Testis (tissue), 2 donors: ENCODE data around the gene LPP.

Experiments used
- CTCF ChIP-seq, 3 experiments: fragments of 450-650 bp in 2 of 3; fragments of 200-600 bp in 1 of 3; sonication (generic) in 1 of 3; IDR thresholded peaks; one replicate each; pipeline ENCODE4 v1.5.1; 2016 to 2019; ENCODE audit warnings: antibody characterized with exemption in 3 of 3, mild to moderate bottlenecking in 2 of 3, moderate library complexity in 1 of 3
- POLR2A ChIP-seq: fragments of 450-650 bp; IDR thresholded peaks from one replicate; pipeline ENCODE4 v1.6.1; 2017; ENCODE audit warnings: antibody characterized with exemption, mild to moderate bottlenecking, moderate library complexity

- no peak for TF ChIP-seq CTCF (IDR thresholded peaks at IDR 0.05)
- no peak for TF ChIP-seq POLR2A
Observed at GRCh38 chr3:188672840-188673239, 518.9 kb downstream of the LPP start.
